HepG2 (cell line): Measurements from ENCODE around the gene SDC1. TPM values are rescaled to one million over a fixed set of nuclear protein-coding genes. Genes with fewer than 3 reads are reported as not detected.

ENCODE experiments used
- ATAC-seq: fragments of 200-7000 bp; cut with Tn5 transposase; 3 replicates; pipeline ENCODE4 v1.9.1; 2020; ENCODE audit warnings: mild to moderate bottlenecking, moderate library complexity
- BruUV-seq: library from RNA; stranded (reverse); fragments of 400-500 nt; replicated peaks from 2 replicates; lab custom pipeline; 2021; lab: Mats Ljungman, UMichigan
- CTCF ChIA-PET: fragments of 300-600 bp; formaldehyde crosslinking; extraction: SDS; loops from one replicate; lab custom pipeline; 2021; ENCODE audit warnings: low total read pairs, inconsistent platforms, low intra/inter-chr PET ratio; lab: Yijun Ruan, JAX
- POLR2A ChIA-PET: fragments of 350-600 bp; sonication (Branson Sonifier 250); formaldehyde crosslinking; loops from one replicate; lab custom pipeline; 2020; ENCODE audit warnings: antibody characterized with exemption, inconsistent platforms; lab: Yijun Ruan, JAX
- DNase-seq: peaks from one replicate; pipeline ENCODE4 v3.0.0-alpha.2; 2015; ENCODE audit warnings: low spot score
- FAIRE-seq: peaks from 3 replicates; lab custom pipeline; 2011; peaks lifted over from hg19 to GRCh38; lab: Jason Lieb, UNC
- H2AFZ ChIP-seq: one replicate; pipeline ENCODE4 v1.6.1; 2011; ENCODE audit warnings: low read length, inconsistent platforms
- H3K27ac ChIP-seq: fragments of 300-600 bp; 3 replicates; pipeline ENCODE4 v1.8.0; 2011; ENCODE audit warnings: mixed run types, mild to moderate bottlenecking, mixed read lengths, low read length, inconsistent platforms; ENCODE audit not compliant: insufficient read depth; ENCODE audit errors: extremely low read length
- H3K27me3 ChIP-seq, 2 experiments: fragments of 200-600 bp in 1 of 2; 2 replicates in 1 of 2; 3 replicates in 1 of 2; pipeline versions ENCODE4 v1.6.0 to v1.8.0; 2011; ENCODE audit warnings: low read length in 2 of 2, mild to moderate bottlenecking in 2 of 2, moderate library complexity in 2 of 2, inconsistent platforms in 1 of 2; ENCODE audit not compliant: insufficient read depth in 2 of 2, control insufficient read depth in 1 of 2
- H3K36me3 ChIP-seq, 2 experiments: fragments of 200-600 bp in 1 of 2; replicated peaks in 1 of 2; 2 replicates in 1 of 2; 3 replicates in 1 of 2; pipeline versions ENCODE4 v1.5.1 to v1.8.0; 2011; ENCODE audit warnings: low read length in 2 of 2, inconsistent platforms in 1 of 2; ENCODE audit not compliant: insufficient read depth in 2 of 2, control insufficient read depth in 1 of 2
- H3K4me1 ChIP-seq: 2 replicates; pipeline ENCODE4 v1.5.1; 2012; ENCODE audit warnings: low read length, inconsistent platforms; ENCODE audit not compliant: insufficient read depth
- H3K4me2 ChIP-seq: 2 replicates; pipeline ENCODE4 v1.6.0; 2011; ENCODE audit warnings: low read depth, low read length, inconsistent platforms
- H3K4me3 ChIP-seq, 3 experiments: fragments of 200-600 bp in 1 of 3; sonication (generic), shearing (Covaris generic) in 1 of 3; replicated peaks in 1 of 3; 2 replicates each; pipeline ENCODE4 v1.5.1; 2011 to 2016; ENCODE audit warnings: low read length in 3 of 3, inconsistent platforms in 2 of 3, low read depth in 2 of 3, mild to moderate bottlenecking in 2 of 3, control low read depth in 1 of 3, mixed read lengths in 1 of 3; ENCODE audit not compliant: insufficient read depth in 1 of 3
- H3K79me2 ChIP-seq: one replicate; pipeline ENCODE4 v1.6.1; 2011; ENCODE audit warnings: low read length, inconsistent platforms; ENCODE audit not compliant: insufficient read depth
- H3K9ac ChIP-seq: 2 replicates; pipeline ENCODE4 v1.6.0; 2011; ENCODE audit warnings: mild to moderate bottlenecking, low read depth, low read length, inconsistent platforms; ENCODE audit not compliant: insufficient read depth
- H3K9me3 ChIP-seq: 2 replicates; pipeline ENCODE4 v1.5.1; 2012; ENCODE audit warnings: mild to moderate bottlenecking, low read length
- H4K20me1 ChIP-seq: 2 replicates; pipeline ENCODE4 v1.6.0; 2011; ENCODE audit warnings: inconsistent platforms, mild to moderate bottlenecking, low read length, moderate library complexity; ENCODE audit not compliant: insufficient read depth
- ARNTL ChIP-seq: sonication (generic); formaldehyde crosslinking; IDR thresholded peaks from 2 replicates; pipeline ENCODE4 v1.4.0; 2020; ENCODE audit warnings: mild to moderate bottlenecking, missing genetic modification reagents
- BCL6 ChIP-seq: IDR thresholded peaks from 2 replicates; pipeline ENCODE4 v1.6.1; 2016; ENCODE audit warnings: missing genetic modification reagents, missing compliant biosample characterization
- HNRNPK ChIP-seq: fragments of 200-400 bp; formaldehyde crosslinking; IDR thresholded peaks from 2 replicates; pipeline ENCODE4 v1.6.1; 2018; ENCODE audit warnings: low read length, low read depth, moderate library complexity, mild to moderate bottlenecking; ENCODE audit not compliant: poor library complexity, severe bottlenecking
- KAT8 ChIP-seq: IDR thresholded peaks from 2 replicates; pipeline ENCODE4 v1.6.1; 2016; ENCODE audit warnings: missing genetic modification reagents, missing compliant biosample characterization
- MAFG ChIP-seq: sonication (generic); formaldehyde crosslinking; IDR thresholded peaks from 2 replicates; pipeline ENCODE4 v1.5.1; 2020; ENCODE audit warnings: mild to moderate bottlenecking, missing genetic modification reagents
- MAFK ChIP-seq, 2 experiments: IDR thresholded peaks in 1 of 2; conservative IDR thresholded peaks in 1 of 2; 2 replicates each; pipeline ENCODE4 v1.6.1; 2011; ENCODE audit warnings: improper control_type of control experiment in 2 of 2, low read length in 2 of 2
- MED1 ChIP-seq: sonication (generic); formaldehyde crosslinking; IDR thresholded peaks from 2 replicates; pipeline ENCODE4 v1.4.0; 2020; ENCODE audit warnings: missing genetic modification reagents
- MEIS2 ChIP-seq: sonication (generic); formaldehyde crosslinking; IDR thresholded peaks from 2 replicates; pipeline ENCODE4 v1.9.0; 2021; ENCODE audit warnings: mild to moderate bottlenecking, missing genetic modification reagents
- PAWR ChIP-seq: sonication (generic); formaldehyde crosslinking; IDR thresholded peaks from 2 replicates; pipeline ENCODE4 v1.4.0; 2020; ENCODE audit warnings: missing genetic modification reagents, mild to moderate bottlenecking, borderline replicate concordance
- POLR2AphosphoS5 ChIP-seq: IDR thresholded peaks from 2 replicates; pipeline ENCODE4 v1.6.1; 2012; ENCODE audit warnings: low read depth, low read length
- RXRA ChIP-seq: sonication (generic); formaldehyde crosslinking; IDR thresholded peaks from 2 replicates; pipeline ENCODE4 v1.5.1; 2020; ENCODE audit warnings: missing genetic modification reagents
- UBTF ChIP-seq: sonication (generic); formaldehyde crosslinking; IDR thresholded peaks from 2 replicates; pipeline ENCODE4 v1.4.0; 2020; ENCODE audit warnings: mild to moderate bottlenecking, missing genetic modification reagents
- ZEB1 ChIP-seq: IDR thresholded peaks from 2 replicates; pipeline ENCODE4 v1.6.1; 2012; ENCODE audit warnings: mild to moderate bottlenecking, low read depth, inconsistent platforms; ENCODE audit not compliant: insufficient replicate concordance
- ZNF362 ChIP-seq: sonication (generic); formaldehyde crosslinking; IDR thresholded peaks from 2 replicates; pipeline ENCODE4 v1.4.0; 2020; ENCODE audit warnings: missing genetic modification reagents, mild to moderate bottlenecking, borderline replicate concordance
- ZNF547 ChIP-seq: sonication (generic); formaldehyde crosslinking; IDR thresholded peaks from 2 replicates; pipeline ENCODE4 v1.5.1; 2020; ENCODE audit warnings: mild to moderate bottlenecking, missing genetic modification reagents
- ZNF598 ChIP-seq: sonication (generic); formaldehyde crosslinking; IDR thresholded peaks from 2 replicates; pipeline ENCODE4 v1.5.1; 2020; ENCODE audit warnings: mild to moderate bottlenecking, missing genetic modification reagents, borderline replicate concordance
- ZNF737 ChIP-seq: sonication (generic); formaldehyde crosslinking; IDR thresholded peaks from 2 replicates; pipeline ENCODE4 v1.5.0; 2020; ENCODE audit warnings: missing genetic modification reagents, mild to moderate bottlenecking, borderline replicate concordance
- ZNF816 ChIP-seq: sonication (generic); formaldehyde crosslinking; IDR thresholded peaks from 2 replicates; pipeline ENCODE4 v1.8.0; 2022; ENCODE audit warnings: missing genetic modification reagents, mild to moderate bottlenecking, borderline replicate concordance
- WGBS: methylation state at CpG from one replicate; pipeline ENCODE4 v1.1.6; 2017; ENCODE audit warnings: low lambda C conversion rate; 5-methylcytosine and 5-hydroxymethylcytosine counted together
- in situ Hi-C: cut with HindIII; loops from 2 replicates; pipeline ENCODE4 v1.10.0; 2017; ENCODE audit warnings: low pct_unique_long_range_greater_than_20kb; ENCODE audit not compliant: extremely low pct_ligation_motif_present
- intact Hi-C: fragments of 100-400 bp; cut with micrococcal nuclease; formaldehyde crosslinking; loops from one replicate; pipeline ENCODE4 v1.10.0; 2022; ENCODE audit not compliant: unreplicated experiment
- polyA plus RNA-seq, 8 experiments: library from polyadenylated mRNA; depleted of rRNA in 3 of 8; stranded (reverse) in 7 of 8; unstranded in 1 of 8; fragments of >200 nt; fragmentation: Illumina TruSeq in 4 of 8; extraction: Trizol in 4 of 8; gene quantifications; 2 replicates each; pipeline versions ENCODE4 v1.2.1 to v1.2.3, GENCODE V29; 2011 to 2016; ENCODE audit warnings: low read depth in 4 of 8, missing spikeins in 1 of 8, mixed read lengths in 1 of 8; ENCODE audit not compliant: insufficient read depth in 1 of 8
- total RNA-seq, 5 experiments: library from RNA; depleted of rRNA; stranded (reverse); fragments of >200 nt; fragmentation: Illumina TruSeq; extraction: Trizol; gene quantifications; 2 replicates each; pipeline ENCODE4 v1.2.3, GENCODE V29; 2016; ENCODE audit warnings: low read depth in 1 of 5

Gene SDC1
- total and polyA plus RNA-seq, 2 of the 13 experiments (the other 11 are each of a cell fraction or from before 2014, with no cell fraction given), result 108 to 119 TPM

GRCh38 chr2:20172273-20173055 lies 52.5 kb downstream of the SDC1 start (continued):
- TF ChIP-seq MAFK (conservative IDR thresholded peaks at IDR 0.05 in 1 of 2, IDR thresholded peaks at IDR 0.05 in 1 of 2; ENCODE audit: low read length in 2 of 2) (no peak), ZEB1 (no peak), ZNF598 (CRISPR knock-in tag) (no peak), ZNF737 (CRISPR knock-in tag) (no peak), ZNF547 (CRISPR knock-in tag) (no peak), UBTF (CRISPR knock-in tag) (no peak; the same call in 1 of the 2 replicates), MAFG (CRISPR knock-in tag) (no peak)

GRCh38 chr2:20171445-20171977 lies 53.4 kb downstream of the SDC1 start:
- intact Hi-C loops (loop anchor here (5.0 kb wide), 1 partner anchor 34 kb away; no protein-coding TSS in a partner anchor), in situ Hi-C loops (loop anchor here (5.0 kb wide), 1 partner anchor 34 kb away; no protein-coding TSS in a partner anchor)
- no TSS peak for BruUV-seq
- Histone ChIP-seq H3K36me3 (no peaks in the 10 kb centered on the region), H3K9ac (no peak overlapping the region), H3K9me3 (no peaks in the 10 kb centered on the region), H3K4me1 (peaks cover 56% of the 10 kb centered on the region), H3K79me2 (no peaks in the 10 kb centered on the region), H3K27ac (peak overlapping the region; percentile 47), H3K27me3 (no peaks in the 10 kb centered on the region), H2AFZ (no peak overlapping the region), H3K4me2 (peak overlapping the region; percentile 33; the same call in 1 of the 2 replicates), H4K20me1 (no peaks in the 10 kb centered on the region), H3K4me3 (no peak overlapping the region; a peak in 1 of 6 replicates)
- peak; percentile 64 for FAIRE-seq
- ChIA-PET CTCF (no interaction called here), POLR2A (interaction anchor here (2.4 kb wide), 1 partner anchor 8 kb away, joined by 5 read pairs; no protein-coding TSS in a partner anchor)
- WGBS, result 50% methylated on average over 3 of the region's 3 CpGs
- peak; percentile 64 for DNase-seq
- ATAC-seq, result peak; percentile 51
- TF ChIP-seq BCL6 (no peak), ZNF816 (CRISPR knock-in tag) (no peak), ZNF362 (CRISPR knock-in tag) (no peak), POLR2AphosphoS5 (no peak), MED1 (CRISPR knock-in tag) (0 out of 2 replicates have a peak, but pooled peaks have one; percentile 34), KAT8 (no peak), ARNTL (CRISPR knock-in tag) (no peak), PAWR (no peak), RXRA (CRISPR knock-in tag) (peak; percentile 79; the same call in 1 of the 2 replicates), HNRNPK (no peak), MEIS2 (no peak)
